Heart right ventricle (tissue), 16 donors: ENCODE data around the gene FAN1. TPM values are rescaled to one million over a fixed set of nuclear protein-coding genes. Genes with fewer than 3 reads are reported as not detected.

ENCODE experiments used
- ATAC-seq, 8 donors: fragments of 200-7000 bp; cut with Tn5 transposase; one replicate each; pipeline ENCODE4 v1.9.1; 2020; ENCODE audit warnings: mild to moderate bottlenecking in 8 of 8, moderate library complexity in 8 of 8, moderate number of reproducible peaks in 1 of 8
- DNase-seq, 2 donors: peaks; one replicate each; pipeline ENCODE4 v3.0.0-alpha.2; 2020
- H3K27ac ChIP-seq, 10 donors: fragments of 200-600 bp; sonication (generic) in 2 of 10; one replicate each; pipeline versions ENCODE4 v1.5.0 to v1.8.0; 2020 to 2022; ENCODE audit warnings: mild to moderate bottlenecking in 3 of 10
- H3K27me3 ChIP-seq, 7 donors: fragments of 200-600 bp; one replicate each; pipeline ENCODE4 v1.8.0; 2021 to 2022; ENCODE audit warnings: mild to moderate bottlenecking in 2 of 7
- H3K36me3 ChIP-seq, 9 donors: fragments of 200-600 bp; sonication (generic) in 1 of 9; one replicate each; pipeline versions ENCODE4 v1.5.0 to v1.8.0; 2020 to 2022; ENCODE audit warnings: mild to moderate bottlenecking in 2 of 9
- H3K4me1 ChIP-seq, 9 donors: fragments of 200-600 bp; sonication (generic) in 1 of 9; one replicate each; pipeline versions ENCODE4 v1.5.0 to v1.8.0; 2020 to 2022; ENCODE audit warnings: mild to moderate bottlenecking in 4 of 9
- H3K4me3 ChIP-seq, 10 donors: fragments of 200-600 bp; sonication (generic) in 2 of 10; one replicate each; pipeline versions ENCODE4 v1.5.0 to v1.8.0; 2020 to 2022; ENCODE audit warnings: mild to moderate bottlenecking in 7 of 10, moderate library complexity in 2 of 10
- H3K9me3 ChIP-seq, 11 donors: fragments of 200-600 bp in 10 of 11; sonication (generic) in 2 of 11; one replicate each; pipeline versions ENCODE4 v1.5.0 to v1.8.0; 2013 to 2022; ENCODE audit warnings: mild to moderate bottlenecking in 2 of 11, control low read depth in 1 of 11, moderate library complexity in 1 of 11
- CTCF ChIP-seq, 9 donors: fragments of 200-600 bp; sonication (generic) in 2 of 9; IDR thresholded peaks; one replicate each; pipeline versions ENCODE4 v1.5.0 to v1.8.0; 2021 to 2022; ENCODE audit warnings: antibody characterized with exemption in 9 of 9, mild to moderate bottlenecking in 5 of 9, moderate library complexity in 1 of 9
- WGBS, 2 donors: extraction: QIAGEN DNeasy Blood & Tissue Kit; methylation state at CpG; one replicate each; pipeline ENCODE4 v1.1.7; 2013; ENCODE audit warnings: inconsistent platforms in 1 of 2; 5-methylcytosine and 5-hydroxymethylcytosine counted together
- intact Hi-C, 10 donors: fragments of 100-400 bp; cut with DNase I; formaldehyde crosslinking; loops; one replicate each; pipeline versions ENCODE4 v1.11.1 to v1.14.2; 2022
- polyA plus RNA-seq, 2 donors: library from polyadenylated mRNA; stranded (reverse); fragments of 200-250 nt; gene quantifications; one replicate each; pipeline ENCODE4 v1.2.3, GENCODE V29; 2013
- total RNA-seq, 10 donors: library from RNA; stranded (reverse); fragmentation: NEBNext Ultra II Directional in 3 of 10; extraction: Animal tissue kit (Norgen Biotek cat#: 25700) in 3 of 10; gene quantifications; one replicate each; pipeline versions ENCODE4 v1.2.1 to v1.2.4, GENCODE V29; 2021 to 2023
- donor health status: Arrhythmogenic right ventricular cardiomyopathy.
- donor health status: ischemic (EF 13 %, LVEDD 7.1; RV severe dilation, severe dysfunction).
- donor health status: healthy with polysubstance abuse.
- donor health status: DM: no; HTN: yes; CAD: no.
- donor health status: DM: no; HTN: no; CAD: no.
- donor health status: ischemic (EF 25% LVEDD 6.9; RV normal size, moderate dysfunction).
- donor health status: ischemic (EF 25% LVEDD 5.7; RV mildly dilated, moderate dysfunction).
- donor health status: healthy.
- donor health status: DM: yes; HTN: yes; CAD: no.
- donor health status: Ischemic cardiomyopathy.
- donor health status: ischemic (EF 35%, LVEDD 5.7; RV mildly dilated, moderate dysfunction).
- donor health status: nonischemic (EF 11% LVEDD 7.7; RV severe dilation, severe dysfunction).
- donor health status: DM: yes; HTN: yes; CAD: no.
- donor health status: PGD.
- donor health status: ischemic (EF 29% LVEDD 5.4; RV normal size, mild dysfunction).
- donor health status: nonischemic (EF 23%, LVEDD 6.1; RV moderate dilation, normal function).

Gene FAN1
- total and polyA plus RNA-seq, 12 donors, result 8.2 to 28.0 (median 16.6) TPM

GRCh38 chr15:30992249-30992864 lies 88.6 kb downstream of the FAN1 start:
- Histone ChIP-seq H3K27ac (peak overlapping the region; percentile 80 to 99 (median 95)), H3K4me3 (peak overlapping the region; percentile 55 to 97 (median 94)), H3K36me3 (peaks cover 0 to 10% (median 0%) of the 10 kb centered on the region in 9 donors), H3K9me3 (no peaks in the 10 kb centered on the region), H3K4me1 (peaks cover 0 to 42% (median 38%) of the 10 kb centered on the region in 9 donors), H3K27me3 (no peaks in the 10 kb centered on the region)
- 63 to 70% methylated on average over 7 of the region's 7 CpGs for WGBS, 2 donors
- TF ChIP-seq CTCF (IDR thresholded peaks at IDR 0.05), result no peak
- no peak for DNase-seq
- intact Hi-C loops, result loop anchor here in 2 of 10 donors (5.0 to 10.0 kb wide), 2 partner anchors 40 to 332 kb away; partner anchors contain the start of gene KLF13 (in 1 of the 2)
- ATAC-seq, result no peak

Other genes with a start within 250 kb of the FAN1 start
- gene MTMR10, start 87.7 kb downstream of the FAN1 start, total RNA-seq, result 10 to 100 TPM; 17.3 to 50.1 (median 30.2) TPM
- gene MTMR10, start 87.7 kb downstream of the FAN1 start, polyA plus RNA-seq, result 10 to 100 TPM in 1 of 2 donors, 1 to 10 TPM in 1; 9.4 to 13.9 TPM
- not detected for gene TRPM1, start 197.8 kb downstream of the FAN1 start, total RNA-seq
- under 1 TPM in 1 of 2 donors, not detected in 1; 0.06 TPM for gene TRPM1, start 197.8 kb downstream of the FAN1 start, polyA plus RNA-seq